Measurements from ENCODE around the gene BBS9. TPM values are rescaled to one million over a fixed set of nuclear protein-coding genes. Genes with fewer than 3 reads are reported as not detected.

The BBS9 gene
- total and polyA plus RNA-seq, 2 donors (not counting 1 experiment from before 2014, with no cell fraction given), result 8.4 to 45.2 TPM

- no peak overlapping the region for H2AFZ ChIP-seq (ENCODE audit: insufficient read depth, low read depth, low read length, poor library complexity, severe bottlenecking)
- no peak overlapping the region for H3K4me2 ChIP-seq (replicated peaks; ENCODE audit: low read depth, low read length, poor library complexity, severe bottlenecking)
- H3K4me3 ChIP-seq (ENCODE audit: control extremely low read depth in 1 of 5, extremely low read depth in 1 of 5, insufficient read depth in 1 of 5, low read depth in 2 of 5, low read length in 4 of 5), result no peak overlapping the region
- no peak overlapping the region for H3K9ac ChIP-seq (ENCODE audit: low read length)
- WGBS (ENCODE audit: insufficient coverage), result no CpG with 5 or more reads among the region's 1 CpG
- no peak for DNase-seq
- no peaks in the 10 kb centered on the region for H3K4me1 ChIP-seq (ENCODE audit: control insufficient read depth in 2 of 2, insufficient read depth in 2 of 2, low read length in 2 of 2)
- H3K27me3 ChIP-seq (replicated peaks in 1 of 4; ENCODE audit: control extremely low read depth in 1 of 4, control insufficient read depth in 3 of 4, insufficient read depth in 4 of 4, low read length in 3 of 4), result no peaks in the 10 kb centered on the region
- ChIA-PET POLR2A (no interaction called here), CTCF (no interaction called here)
- H3K4me1 Mint-ChIP-seq, result no peaks in the 10 kb centered on the region
- intact Hi-C loops (cut with micrococcal nuclease), result no loop called here
- no peak overlapping the region for H3K27ac ChIP-seq (ENCODE audit: low read length in 2 of 2)
- no peak overlapping the region for H3K4me3 Mint-ChIP-seq
- H3K27me3 Mint-ChIP-seq, result no peaks in the 10 kb centered on the region
- no peak for TF ChIP-seq CTCF (IDR thresholded peaks at IDR 0.05)
- no peak for TF ChIP-seq EZH2 (IDR thresholded peaks at IDR 0.05; ENCODE audit: borderline replicate concordance, insufficient read depth, low read depth, low read length, poor library complexity, severe bottlenecking)
- H4K20me1 ChIP-seq (ENCODE audit: control insufficient read depth, insufficient read depth, low read length, poor library complexity, severe bottlenecking), result no peaks in the 10 kb centered on the region
- H3K9me3 Mint-ChIP-seq (ENCODE audit: insufficient read depth), result peaks cover 5% of the 10 kb centered on the region
- ATAC-seq (ENCODE audit: low read depth), result no peak
- no peaks in the 10 kb centered on the region for H3K79me2 ChIP-seq (ENCODE audit: control insufficient read depth, insufficient read depth, low read length)
- H3K27ac Mint-ChIP-seq, result no peak overlapping the region
- peaks cover 5 to 19% (median 12%) of the 10 kb centered on the region in 3 donors for H3K9me3 ChIP-seq (ENCODE audit: control extremely low read depth in 1 of 3, control insufficient read depth in 2 of 3, insufficient read depth in 1 of 3, low read length in 2 of 3)
- peaks cover 0 to 9% of the 10 kb centered on the region in 2 experiments for H3K36me3 ChIP-seq (replicated peaks in 1 of 2; ENCODE audit: control extremely low read depth in 1 of 2, control insufficient read depth in 1 of 2, extremely low read depth in 1 of 2, insufficient read depth in 2 of 2, low read length in 1 of 2)
These were observed 405.5 kb downstream of the BBS9 start for GRCh38 chr7:33534833-33535232.

DNA sequence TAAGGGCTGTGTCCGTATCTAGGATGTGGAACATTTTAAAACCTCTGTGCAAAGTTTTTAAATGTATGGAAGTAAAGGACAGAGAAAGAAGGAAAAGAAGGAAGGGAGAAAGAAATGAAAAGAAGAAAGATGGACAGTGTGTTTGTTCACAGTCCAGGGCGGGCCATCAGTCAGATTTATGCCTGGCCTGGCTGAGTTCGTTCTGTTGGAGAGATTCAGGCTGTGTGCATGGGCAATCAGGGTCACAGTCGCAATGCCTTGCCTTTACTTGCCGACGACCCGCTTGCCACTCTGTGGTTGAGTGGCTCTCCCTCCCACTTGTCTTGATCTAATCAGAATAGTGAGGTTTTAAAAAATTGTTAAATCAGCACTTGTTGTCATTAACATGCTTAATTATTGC lies 406.6 kb downstream of the BBS9 start:
- Histone ChIP-seq H2AFZ (ENCODE audit: insufficient read depth, low read depth, low read length, poor library complexity, severe bottlenecking) (no peak overlapping the region), H4K20me1 (ENCODE audit: control insufficient read depth, insufficient read depth, low read length, poor library complexity, severe bottlenecking) (no peaks in the 10 kb centered on the region), H3K4me1 (ENCODE audit: control insufficient read depth in 2 of 2, insufficient read depth in 2 of 2, low read length in 2 of 2) (no peaks in the 10 kb centered on the region), H3K27ac (ENCODE audit: low read length in 2 of 2) (no peak overlapping the region), H3K4me2 (replicated peaks; ENCODE audit: low read depth, low read length, poor library complexity, severe bottlenecking) (no peak overlapping the region), H3K4me3 (ENCODE audit: control extremely low read depth in 1 of 5, extremely low read depth in 1 of 5, insufficient read depth in 1 of 5, low read depth in 2 of 5, low read length in 4 of 5) (no peak overlapping the region), H3K79me2 (ENCODE audit: control insufficient read depth, insufficient read depth, low read length) (no peaks in the 10 kb centered on the region), H3K9ac (ENCODE audit: low read length) (no peak overlapping the region), H3K36me3 (replicated peaks in 1 of 2; ENCODE audit: control extremely low read depth in 1 of 2, control insufficient read depth in 1 of 2, extremely low read depth in 1 of 2, insufficient read depth in 2 of 2, low read length in 1 of 2) (peaks cover 0 to 9% of the 10 kb centered on the region in 2 experiments), H3K9me3 (ENCODE audit: control extremely low read depth in 1 of 3, control insufficient read depth in 2 of 3, insufficient read depth in 1 of 3, low read length in 2 of 3) (peaks cover 5 to 22% (median 12%) of the 10 kb centered on the region in 3 donors), H3K27me3 (replicated peaks in 1 of 4; ENCODE audit: control extremely low read depth in 1 of 4, control insufficient read depth in 3 of 4, insufficient read depth in 4 of 4, low read length in 3 of 4) (no peaks in the 10 kb centered on the region)
- ChIA-PET POLR2A (no interaction called here), CTCF (no interaction called here)
- Mint-ChIP-seq H3K27me3 (no peaks in the 10 kb centered on the region), H3K4me3 (no peak overlapping the region), H3K4me1 (no peaks in the 10 kb centered on the region), H3K27ac (no peak overlapping the region), H3K9me3 (ENCODE audit: insufficient read depth) (peaks cover 11% of the 10 kb centered on the region)
- ATAC-seq (ENCODE audit: low read depth), result no peak
- intact Hi-C loops (cut with micrococcal nuclease), result no loop called here
- no peak for DNase-seq
- WGBS (ENCODE audit: insufficient coverage), result 99% methylated on average over 4 of the region's 7 CpGs
- TF ChIP-seq EZH2 (IDR thresholded peaks at IDR 0.05; ENCODE audit: borderline replicate concordance, insufficient read depth, low read depth, low read length, poor library complexity, severe bottlenecking), result no peak
- TF ChIP-seq CTCF (IDR thresholded peaks at IDR 0.05), result no peak

Measured in B cell (primary cell).